ENCODE results near the gene AMZ2. TPM values are rescaled to one million over a fixed set of nuclear protein-coding genes. Genes with fewer than 3 reads are reported as not detected.

The AMZ2 gene
- total and polyA plus RNA-seq, 2 experiments from 2014 or later: 54.2 to 71.5 TPM

DNA sequence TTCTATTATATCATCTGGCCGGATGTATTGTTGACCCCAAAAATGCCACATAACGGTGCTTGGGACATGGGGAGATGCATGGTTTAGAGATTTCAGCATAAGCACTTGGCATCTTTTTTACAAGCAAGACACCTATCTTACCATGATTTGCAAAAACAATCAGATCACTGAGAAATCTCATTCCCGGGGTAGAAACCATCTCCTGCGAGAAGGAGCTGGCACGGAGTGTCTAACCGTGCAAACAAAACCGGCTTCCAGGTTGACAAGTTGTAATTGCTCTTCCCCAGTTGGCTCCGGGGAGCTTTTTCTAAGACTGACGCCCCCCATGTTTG lies 42.1 kb downstream of the AMZ2 start:
- H2AFZ ChIP-seq: no peak overlapping the region
- peaks cover 60% of the 10 kb centered on the region for H3K27me3 ChIP-seq (ENCODE audit: insufficient read depth)
- H3K4me1 ChIP-seq (ENCODE audit: insufficient read depth): peaks cover 44% of the 10 kb centered on the region
- Mint-ChIP-seq H3K27ac (no peak overlapping the region), H3K9me3 (no peaks in the 10 kb centered on the region), H3K36me3 (ENCODE audit: low read depth) (no peaks in the 10 kb centered on the region; the same call in 2 of the 3 replicates), H3K27me3 (ENCODE audit: insufficient read depth, low read depth, poor library complexity) (peaks cover 40% of the 10 kb centered on the region), H3K4me3 (peak overlapping the region; percentile 81), H3K4me1 (peaks cover 47% of the 10 kb centered on the region)
- H3K9me2 ChIP-seq (ENCODE audit: insufficient read depth): no peaks in the 10 kb centered on the region
- no peak for DNase-seq (ENCODE audit: low spot score)
- H3K4me3 ChIP-seq: peak overlapping the region; percentile 86
- ATAC-seq: no peak
- peaks cover 13% of the 10 kb centered on the region for H3F3A ChIP-seq (replicated peaks; ENCODE audit: low read depth)
- H3K79me2 ChIP-seq (replicated peaks; ENCODE audit: insufficient read depth): no peaks in the 10 kb centered on the region
- no peak overlapping the region for H3K27ac ChIP-seq (ENCODE audit: low read depth)
- TF ChIP-seq EZH2 (IDR thresholded peaks at IDR 0.05; ENCODE audit: low read depth, unreplicated experiment): peak; percentile 36
- TF ChIP-seq ZNF331 (CRISPR knock-in tag; IDR thresholded peaks at IDR 0.05; ENCODE audit: low read depth): no peak
- TF ChIP-seq, protein P1, sequence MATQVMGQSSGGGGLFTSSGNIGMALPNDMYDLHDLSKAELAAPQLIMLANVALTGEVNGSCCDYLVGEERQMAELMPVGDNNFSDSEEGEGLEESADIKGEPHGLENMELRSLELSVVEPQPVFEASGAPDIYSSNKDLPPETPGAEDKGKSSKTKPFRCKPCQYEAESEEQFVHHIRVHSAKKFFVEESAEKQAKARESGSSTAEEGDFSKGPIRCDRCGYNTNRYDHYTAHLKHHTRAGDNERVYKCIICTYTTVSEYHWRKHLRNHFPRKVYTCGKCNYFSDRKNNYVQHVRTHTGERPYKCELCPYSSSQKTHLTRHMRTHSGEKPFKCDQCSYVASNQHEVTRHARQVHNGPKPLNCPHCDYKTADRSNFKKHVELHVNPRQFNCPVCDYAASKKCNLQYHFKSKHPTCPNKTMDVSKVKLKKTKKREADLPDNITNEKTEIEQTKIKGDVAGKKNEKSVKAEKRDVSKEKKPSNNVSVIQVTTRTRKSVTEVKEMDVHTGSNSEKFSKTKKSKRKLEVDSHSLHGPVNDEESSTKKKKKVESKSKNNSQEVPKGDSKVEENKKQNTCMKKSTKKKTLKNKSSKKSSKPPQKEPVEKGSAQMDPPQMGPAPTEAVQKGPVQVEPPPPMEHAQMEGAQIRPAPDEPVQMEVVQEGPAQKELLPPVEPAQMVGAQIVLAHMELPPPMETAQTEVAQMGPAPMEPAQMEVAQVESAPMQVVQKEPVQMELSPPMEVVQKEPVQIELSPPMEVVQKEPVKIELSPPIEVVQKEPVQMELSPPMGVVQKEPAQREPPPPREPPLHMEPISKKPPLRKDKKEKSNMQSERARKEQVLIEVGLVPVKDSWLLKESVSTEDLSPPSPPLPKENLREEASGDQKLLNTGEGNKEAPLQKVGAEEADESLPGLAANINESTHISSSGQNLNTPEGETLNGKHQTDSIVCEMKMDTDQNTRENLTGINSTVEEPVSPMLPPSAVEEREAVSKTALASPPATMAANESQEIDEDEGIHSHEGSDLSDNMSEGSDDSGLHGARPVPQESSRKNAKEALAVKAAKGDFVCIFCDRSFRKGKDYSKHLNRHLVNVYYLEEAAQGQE (IDR thresholded peaks at IDR 0.05; ENCODE audit: unreplicated experiment): no peak
- TF ChIP-seq JUNB (IDR thresholded peaks at IDR 0.05; ENCODE audit: unreplicated experiment): no peak
- TF ChIP-seq STAT1 (IDR thresholded peaks at IDR 0.05; ENCODE audit: unreplicated experiment): no peak
- no peaks in the 10 kb centered on the region for H3K36me3 ChIP-seq (ENCODE audit: insufficient read depth)
- no peaks in the 10 kb centered on the region for H4K20me1 ChIP-seq (replicated peaks; ENCODE audit: insufficient read depth)
- H3K4me2 ChIP-seq: peak overlapping the region; percentile 82

DNA sequence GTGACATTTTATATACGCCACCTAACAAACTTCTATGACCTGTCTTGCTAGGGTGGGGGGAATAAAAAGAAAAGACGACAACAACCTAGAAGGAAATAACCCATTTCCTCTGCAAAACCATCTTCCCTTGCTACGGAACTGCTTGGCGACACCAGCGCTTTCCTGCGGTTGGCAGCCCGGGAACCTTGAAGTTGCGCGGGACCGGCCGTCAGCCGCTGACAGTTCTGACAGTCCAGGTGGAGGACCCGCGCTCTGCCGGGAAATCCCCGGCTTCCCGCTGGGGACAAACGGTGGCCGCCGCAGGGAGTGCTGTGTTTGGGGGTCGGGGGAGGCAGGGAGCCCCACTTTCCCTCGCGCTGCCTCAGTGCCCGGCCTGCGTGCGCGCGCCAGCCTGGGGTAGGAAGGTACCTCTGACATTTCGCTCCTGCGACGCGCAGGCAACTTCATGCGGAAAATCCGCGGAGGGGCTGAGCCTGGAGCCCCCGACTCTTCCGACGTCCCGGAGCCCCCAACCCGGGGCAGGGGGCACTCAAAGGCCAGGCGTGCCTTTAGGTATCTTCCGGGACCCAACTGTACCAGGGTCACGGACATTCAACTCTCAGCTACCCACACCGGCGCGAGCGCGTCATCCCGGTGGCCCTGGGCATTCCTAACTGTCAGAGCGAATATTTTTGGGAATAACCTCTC lies 42.6 kb downstream of the AMZ2 start:
- no peaks in the 10 kb centered on the region for H3K79me2 ChIP-seq (replicated peaks; ENCODE audit: insufficient read depth)
- peaks cover 44% of the 10 kb centered on the region for H3K27me3 Mint-ChIP-seq (ENCODE audit: insufficient read depth, low read depth, poor library complexity)
- no peaks in the 10 kb centered on the region for H3K36me3 ChIP-seq (ENCODE audit: insufficient read depth)
- DNase-seq (ENCODE audit: low spot score) (peak; percentile 74), ATAC-seq (peak; percentile 14)
- H3K9me3 Mint-ChIP-seq: no peaks in the 10 kb centered on the region
- peak overlapping the region; percentile 91; the same call in 1 of the 2 replicates for H2AFZ ChIP-seq
- no peaks in the 10 kb centered on the region for H4K20me1 ChIP-seq (replicated peaks; ENCODE audit: insufficient read depth)
- peak overlapping the region; percentile 81 for H3K4me3 Mint-ChIP-seq
- H3K27me3 ChIP-seq (ENCODE audit: insufficient read depth): peaks cover 60% of the 10 kb centered on the region
- H3K4me2 ChIP-seq: peak overlapping the region; percentile 82
- H3K27ac ChIP-seq (ENCODE audit: low read depth): no peak overlapping the region
- H3K9me2 ChIP-seq (ENCODE audit: insufficient read depth): no peaks in the 10 kb centered on the region
- H3K27ac Mint-ChIP-seq: no peak overlapping the region
- peaks cover 49% of the 10 kb centered on the region for H3K4me1 ChIP-seq (ENCODE audit: insufficient read depth)
- peaks cover 49% of the 10 kb centered on the region for H3K4me1 Mint-ChIP-seq
- TF ChIP-seq POLR2AphosphoS5 (IDR thresholded peaks at IDR 0.05; ENCODE audit: low read depth): no peak
- TF ChIP-seq EZH2 (IDR thresholded peaks at IDR 0.05; ENCODE audit: low read depth, unreplicated experiment): peak; percentile 6
- H3F3A ChIP-seq (replicated peaks; ENCODE audit: low read depth): peaks cover 13% of the 10 kb centered on the region
- peak overlapping the region; percentile 86 for H3K4me3 ChIP-seq
- no peaks in the 10 kb centered on the region; the same call in 2 of the 3 replicates for H3K36me3 Mint-ChIP-seq (ENCODE audit: low read depth)

Measured in GM23338 (cell line).